COLO668 (cell line): ENCODE data around the gene C5orf52.
"Not testable (repeated sequence)": the region's sequence is repeated elsewhere in the genome, so short reads cannot be mapped to it uniquely, and the experiment has no call there.

Source experiments
- DNase-seq: peaks from one replicate; lab custom pipeline; 2025; ENCODE audit not compliant: unreplicated experiment; lab: John Stamatoyannopoulos, UW

The C5orf52 gene

GRCh38 chr5:157677931-157678330, 6.6 kb downstream of the C5orf52 start:
- no peak for DNase-seq

GRCh38 chr5:157679801-157680200, 8.5 kb downstream of the C5orf52 start:
- DNase-seq, result no peak

- no peak for DNase-seq
These were observed 8.9 kb downstream of the C5orf52 start for GRCh38 chr5:157680239-157680638.

GRCh38 chr5:157681048-157681447, 9.7 kb downstream of the C5orf52 start:
- no peak for DNase-seq

- no peak for DNase-seq
These were observed 10.9 kb downstream of the C5orf52 start for GRCh38 chr5:157682257-157682656.

- not testable (repeated sequence) for DNase-seq
These were observed 15.2 kb downstream of the C5orf52 start for GRCh38 chr5:157686276-157687197.

- no peak for DNase-seq
These were observed 15.8 kb downstream of the C5orf52 start for GRCh38 chr5:157687198-157687554.

- DNase-seq, result no peak
These were observed 18.8 kb downstream of the C5orf52 start for GRCh38 chr5:157689942-157690689.

GRCh38 chr5:157690690-157691433, 19.5 kb downstream of the C5orf52 start:
- DNase-seq, result no peak

- DNase-seq, result not testable (repeated sequence)
These were observed 22.5 kb downstream of the C5orf52 start for GRCh38 chr5:157693816-157694215.

GRCh38 chr5:157696154-157696553, 24.8 kb downstream of the C5orf52 start:
- DNase-seq, result not testable (repeated sequence)

- DNase-seq, result not testable (repeated sequence)
These were observed 27.3 kb downstream of the C5orf52 start for GRCh38 chr5:157698674-157699073.

GRCh38 chr5:157703736-157704135, 32.4 kb downstream of the C5orf52 start:
- DNase-seq, result no peak

GRCh38 chr5:157708866-157709265, 37.5 kb downstream of the C5orf52 start:
- DNase-seq, result no peak

- DNase-seq, result no peak
These were observed 38.0 kb downstream of the C5orf52 start for GRCh38 chr5:157709346-157709745.

GRCh38 chr5:157710431-157710830, 39.1 kb downstream of the C5orf52 start:
- DNase-seq, result no peak

GRCh38 chr5:157710882-157711281, 39.5 kb downstream of the C5orf52 start:
- DNase-seq, result no peak

GRCh38 chr5:157713830-157714595, 42.7 kb downstream of the C5orf52 start:
- DNase-seq, result no peak

- DNase-seq, result no peak
These were observed 43.2 kb downstream of the C5orf52 start for GRCh38 chr5:157714596-157714864.

GRCh38 chr5:157718519-157718918, 47.2 kb downstream of the C5orf52 start:
- DNase-seq, result no peak

GRCh38 chr5:157719245-157719644, 47.9 kb downstream of the C5orf52 start:
- DNase-seq, result no peak
